LoVo (cell line): Measurements from ENCODE around the gene IGFL2.
"Not testable (repeated sequence)": the region's sequence is repeated elsewhere in the genome, so short reads cannot be mapped to it uniquely, and the experiment has no call there.

Source experiments
- DNase-seq: peaks from one replicate; pipeline ENCODE4 v3.0.0-alpha.2; 2016; ENCODE audit warnings: low spot score

The IGFL2 gene

DNA sequence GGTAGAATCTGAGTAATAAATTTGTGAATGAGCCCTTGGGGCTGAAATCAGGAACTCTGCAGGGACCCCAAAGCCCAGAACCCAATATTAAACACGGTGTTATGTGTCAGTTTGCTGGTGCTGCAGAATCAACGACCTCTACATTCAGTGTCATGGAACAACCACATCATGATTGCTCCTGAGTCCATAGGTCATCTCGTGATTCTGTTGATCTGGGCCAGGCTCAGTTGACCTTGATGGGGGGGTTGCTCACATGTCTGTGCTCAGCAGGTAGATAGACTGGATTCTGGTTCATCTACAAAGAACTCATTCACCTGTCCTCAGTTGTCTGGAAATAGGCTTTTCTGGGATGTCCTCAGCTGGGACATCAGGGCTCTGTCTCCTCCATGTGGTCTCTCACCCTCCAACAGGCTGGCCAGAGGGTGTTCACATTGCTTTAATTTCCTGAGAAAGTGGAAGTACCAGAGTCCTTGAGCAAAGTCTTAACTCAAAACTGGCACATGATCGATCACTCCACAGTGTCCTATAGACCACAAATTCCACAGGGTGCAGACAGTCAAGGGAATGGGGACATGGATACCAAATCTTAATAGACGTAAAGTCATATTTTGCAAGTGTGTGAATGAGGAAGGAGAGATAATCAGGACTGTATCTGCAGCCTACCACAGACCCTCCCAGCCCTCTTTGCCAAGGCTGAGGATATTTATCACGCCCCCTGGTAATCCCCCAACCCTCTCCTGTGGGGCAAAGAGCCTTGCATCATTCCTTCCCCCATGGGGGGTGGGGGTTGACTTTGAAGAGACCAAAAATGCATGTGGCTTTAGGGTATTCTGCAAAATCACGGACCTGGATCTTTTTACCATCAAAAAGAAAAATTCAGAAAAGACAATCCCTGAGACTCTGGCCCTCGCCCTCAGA is 42.2 kb downstream of the IGFL2 start:
- no peak for DNase-seq

DNA sequence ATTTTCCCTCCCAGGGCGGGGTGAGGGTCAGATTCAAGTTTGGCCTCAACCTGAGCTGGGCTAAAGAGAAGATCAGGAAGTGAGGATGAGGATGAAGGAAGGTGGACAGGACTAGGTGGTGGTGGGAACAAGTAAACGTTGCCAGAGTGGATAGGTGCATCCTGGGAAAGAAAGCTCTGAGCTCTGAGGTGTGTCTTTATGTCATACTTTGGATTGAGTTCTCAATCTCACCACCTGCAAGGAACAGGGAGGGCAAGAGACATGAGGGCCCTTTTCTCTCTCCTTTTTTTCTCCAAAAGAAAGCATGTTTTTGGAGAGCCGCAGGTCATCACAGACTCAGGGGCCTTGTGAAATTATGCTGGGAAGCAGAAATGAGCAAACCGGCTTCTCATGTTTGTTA is 43.3 kb downstream of the IGFL2 start:
- no peak for DNase-seq

DNA sequence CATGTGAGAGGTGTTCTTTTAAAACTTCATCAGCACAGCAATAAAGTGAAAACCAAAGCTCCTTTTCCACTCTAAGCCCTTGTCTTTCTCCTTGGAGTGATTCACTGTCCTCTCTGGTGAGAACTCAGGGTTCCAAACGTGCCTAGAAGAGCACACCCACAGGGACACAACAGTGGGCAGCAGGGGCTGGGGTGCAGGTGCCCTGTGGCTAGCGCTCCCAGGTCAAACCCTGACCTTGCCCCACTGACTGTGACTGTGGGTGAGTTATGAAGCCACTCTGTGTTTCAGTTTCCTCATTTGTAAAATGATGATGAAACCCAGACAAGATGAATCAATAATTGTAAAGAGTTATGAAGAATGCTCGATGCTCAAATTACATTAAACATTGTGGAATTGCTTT is 43.9 kb downstream of the IGFL2 start:
- no peak for DNase-seq

DNA sequence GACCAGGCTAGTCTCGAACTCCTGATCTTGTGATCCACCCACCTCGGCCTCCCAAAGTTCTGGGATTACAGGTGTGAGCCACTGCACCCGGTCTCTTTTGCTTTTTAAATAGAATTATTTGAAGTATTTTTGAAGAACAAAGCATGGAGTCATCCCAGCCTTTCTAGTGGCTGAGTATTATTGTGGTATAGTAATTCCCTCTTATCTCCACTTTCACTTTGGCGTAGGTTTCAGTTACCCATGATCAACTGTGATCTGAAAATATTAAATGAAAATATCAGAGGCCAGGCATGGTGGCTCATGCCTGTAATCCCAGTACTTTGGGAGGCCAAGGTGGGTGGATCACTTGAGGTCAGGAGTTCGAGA is 44.6 kb downstream of the IGFL2 start:
- not testable (repeated sequence) for DNase-seq

DNA sequence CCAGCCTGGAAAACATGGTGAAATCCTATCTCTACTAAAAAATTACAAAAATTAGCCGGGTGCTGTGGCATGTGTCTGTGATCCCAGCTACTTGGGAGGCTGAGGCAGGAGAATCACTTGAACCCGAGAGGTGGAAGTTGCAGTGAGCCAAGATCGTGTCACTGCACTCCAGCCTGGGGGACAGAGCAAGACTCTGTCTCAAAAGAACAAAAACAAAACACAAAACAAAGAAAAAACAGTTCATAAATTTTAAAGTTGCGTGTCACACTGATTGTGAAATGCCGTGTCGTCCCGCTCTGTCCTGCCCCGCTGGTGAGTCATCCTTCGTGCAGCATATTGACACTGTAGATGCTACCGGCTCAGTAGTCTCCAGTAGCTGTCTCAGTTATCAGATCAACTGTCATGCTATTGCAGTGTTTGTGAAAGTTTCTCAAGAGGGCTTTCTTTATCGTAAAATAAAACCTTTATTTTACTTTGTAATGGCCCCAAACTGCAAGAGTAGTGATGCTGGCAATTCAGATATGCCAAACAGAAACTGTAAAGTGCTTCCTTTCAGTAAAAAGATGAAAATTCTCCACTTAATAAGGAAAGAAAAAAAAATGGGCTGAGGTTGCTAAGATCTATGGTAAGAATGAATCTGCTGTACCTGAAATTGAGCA is 45.1 kb downstream of the IGFL2 start:
- peak; percentile 84 for DNase-seq

DNA sequence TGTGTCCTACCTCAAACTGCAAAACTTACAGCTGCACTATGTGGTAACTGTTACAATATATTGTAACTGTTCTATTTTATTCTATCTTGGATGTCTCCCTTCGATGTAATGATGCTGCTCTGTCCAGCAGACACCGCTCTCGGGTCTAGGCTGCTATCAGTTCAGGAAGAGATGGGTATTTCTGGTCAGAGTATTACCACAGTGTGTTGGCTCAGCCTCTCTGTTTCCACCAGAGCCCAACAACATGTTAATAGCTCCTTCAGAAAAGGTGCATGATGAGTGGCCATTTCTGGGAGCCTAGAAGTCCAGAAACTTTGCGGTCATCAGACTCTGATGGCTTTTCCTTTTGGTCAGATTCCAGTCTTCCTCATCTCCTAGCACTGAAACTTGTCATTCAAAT is 45.6 kb downstream of the IGFL2 start:
- DNase-seq = no peak

DNA sequence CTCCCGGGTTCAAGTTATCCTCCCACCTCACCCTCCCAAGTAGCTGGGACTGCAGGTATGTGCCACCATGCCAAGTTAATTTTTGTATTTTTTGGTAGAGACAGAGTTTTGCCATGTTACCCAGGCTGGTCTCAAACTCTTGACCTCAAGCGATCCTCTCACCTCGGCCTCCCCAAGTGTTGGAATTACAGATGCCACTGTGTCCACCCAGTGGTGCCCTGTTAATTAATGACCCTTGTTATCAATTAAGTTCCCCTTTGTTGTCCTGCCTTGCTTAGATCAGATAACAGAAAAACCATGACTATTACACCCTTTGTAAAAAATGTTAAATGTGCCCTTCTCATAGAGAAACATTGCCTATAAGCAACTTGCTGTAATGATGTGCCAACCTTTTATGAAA is 47.1 kb downstream of the IGFL2 start:
- DNase-seq = no peak

DNA sequence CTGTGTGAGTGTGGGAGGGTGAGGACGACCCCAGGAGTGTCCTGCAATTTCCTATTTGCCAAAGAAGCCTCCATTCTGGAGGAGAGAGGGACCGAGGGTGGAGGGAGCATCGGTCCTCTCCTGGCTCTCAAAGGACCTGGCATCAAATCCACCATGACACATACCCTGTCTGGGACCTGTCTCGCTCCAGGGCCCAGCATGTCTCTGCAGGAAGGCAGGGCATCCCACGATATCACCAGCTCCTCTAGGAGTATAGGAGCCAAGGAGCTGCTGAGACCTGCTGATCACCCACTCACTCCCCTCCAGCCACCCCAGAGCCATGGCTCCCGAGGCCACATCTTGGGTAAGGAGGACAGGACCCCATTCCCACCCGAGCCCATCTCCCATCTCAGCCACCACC is 47.9 kb downstream of the IGFL2 start:
- not testable (repeated sequence) for DNase-seq

DNA sequence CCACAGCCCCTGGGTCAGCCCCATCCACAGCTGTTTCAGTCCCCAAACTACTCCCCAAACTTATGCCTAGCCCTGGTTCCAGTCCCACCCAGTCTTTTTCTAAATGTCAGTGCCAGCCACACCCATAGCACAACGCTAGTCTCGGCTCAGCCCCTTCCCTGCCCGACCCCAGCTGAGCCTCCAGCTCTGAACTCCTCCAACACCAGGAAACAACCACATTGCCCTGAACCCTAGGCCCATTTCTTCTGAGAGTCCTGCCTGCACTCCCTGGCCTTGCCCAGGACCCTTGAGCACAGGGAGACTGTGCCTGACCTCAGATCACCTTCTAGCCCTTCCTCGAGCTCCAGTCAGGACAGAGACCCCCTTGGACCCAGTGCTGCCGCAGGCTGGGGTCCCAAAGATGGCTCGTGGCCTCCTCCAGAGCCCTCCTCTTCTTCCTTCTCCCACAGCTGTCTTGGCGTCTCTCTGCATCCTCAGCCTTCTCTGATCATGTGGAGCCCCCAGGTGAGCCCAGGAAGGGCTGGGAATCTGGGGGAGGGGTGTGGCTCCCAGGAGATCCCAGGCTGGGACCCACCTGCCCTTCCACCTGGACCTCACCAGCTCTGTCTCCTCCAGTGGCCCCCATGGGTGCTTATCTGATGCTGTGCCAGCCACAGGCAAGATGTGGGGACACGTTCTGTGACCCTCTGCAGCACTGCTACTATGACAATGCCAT is 48.5 kb downstream of the IGFL2 start:
- DNase-seq = no peak

DNA sequence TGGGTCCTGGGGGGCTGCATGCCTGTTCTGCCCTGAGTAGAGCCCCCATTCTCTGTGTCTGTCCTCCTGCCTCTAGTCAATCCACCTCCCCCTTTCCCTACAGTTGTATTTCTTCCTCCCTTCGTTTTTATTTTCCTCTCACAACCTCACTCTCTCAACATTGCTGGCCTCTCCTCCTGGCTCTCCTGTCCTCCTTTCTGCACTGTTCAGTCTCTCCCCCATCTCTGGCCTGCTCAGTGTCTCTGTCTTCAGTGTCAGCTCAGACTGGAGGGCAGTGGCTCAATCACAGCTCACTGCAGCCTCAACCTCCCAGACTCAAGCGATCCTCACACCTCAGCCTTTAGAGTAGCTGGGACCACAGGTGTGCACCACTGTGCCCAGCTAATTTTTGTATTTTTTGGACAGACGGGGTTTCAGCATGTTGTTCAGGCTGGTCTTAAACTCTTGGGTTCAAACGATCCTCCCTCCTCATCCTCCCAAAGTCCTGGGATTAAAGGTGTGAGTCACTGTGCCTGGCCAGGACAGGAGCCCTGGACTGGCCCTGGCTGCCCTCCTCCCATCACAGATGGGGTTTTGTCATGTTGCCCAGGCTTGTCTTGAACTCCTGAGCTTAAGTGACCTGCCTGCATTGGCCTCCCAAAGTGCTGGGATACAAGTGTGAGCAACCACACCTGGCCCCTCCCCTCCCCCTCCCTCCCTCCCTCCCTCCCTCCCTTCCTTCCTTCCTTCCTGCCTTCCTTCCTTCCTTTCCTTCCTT is 49.5 kb downstream of the IGFL2 start:
- DNase-seq = peak; percentile 51

DNA sequence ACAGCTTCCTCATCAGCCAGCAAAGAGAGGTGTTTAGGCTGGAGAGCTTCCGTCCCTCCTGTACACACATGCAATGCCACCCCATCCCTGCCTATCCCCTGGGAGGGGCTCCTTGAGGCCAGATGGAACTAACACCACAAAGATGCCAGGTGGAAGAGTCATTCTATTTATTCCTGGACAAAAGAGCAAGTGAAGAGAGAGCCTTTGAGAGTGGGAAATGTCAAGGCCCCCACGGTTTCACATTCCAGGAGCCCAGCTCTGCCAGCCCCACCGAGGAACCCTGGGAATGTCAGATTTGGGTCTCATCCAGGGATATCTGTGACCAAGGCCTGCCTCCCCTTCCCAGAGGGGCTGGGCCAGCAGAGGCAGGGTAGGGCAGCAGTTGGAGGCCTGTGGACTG is 50.7 kb downstream of the IGFL2 start:
- peak; percentile 74 for DNase-seq

DNA sequence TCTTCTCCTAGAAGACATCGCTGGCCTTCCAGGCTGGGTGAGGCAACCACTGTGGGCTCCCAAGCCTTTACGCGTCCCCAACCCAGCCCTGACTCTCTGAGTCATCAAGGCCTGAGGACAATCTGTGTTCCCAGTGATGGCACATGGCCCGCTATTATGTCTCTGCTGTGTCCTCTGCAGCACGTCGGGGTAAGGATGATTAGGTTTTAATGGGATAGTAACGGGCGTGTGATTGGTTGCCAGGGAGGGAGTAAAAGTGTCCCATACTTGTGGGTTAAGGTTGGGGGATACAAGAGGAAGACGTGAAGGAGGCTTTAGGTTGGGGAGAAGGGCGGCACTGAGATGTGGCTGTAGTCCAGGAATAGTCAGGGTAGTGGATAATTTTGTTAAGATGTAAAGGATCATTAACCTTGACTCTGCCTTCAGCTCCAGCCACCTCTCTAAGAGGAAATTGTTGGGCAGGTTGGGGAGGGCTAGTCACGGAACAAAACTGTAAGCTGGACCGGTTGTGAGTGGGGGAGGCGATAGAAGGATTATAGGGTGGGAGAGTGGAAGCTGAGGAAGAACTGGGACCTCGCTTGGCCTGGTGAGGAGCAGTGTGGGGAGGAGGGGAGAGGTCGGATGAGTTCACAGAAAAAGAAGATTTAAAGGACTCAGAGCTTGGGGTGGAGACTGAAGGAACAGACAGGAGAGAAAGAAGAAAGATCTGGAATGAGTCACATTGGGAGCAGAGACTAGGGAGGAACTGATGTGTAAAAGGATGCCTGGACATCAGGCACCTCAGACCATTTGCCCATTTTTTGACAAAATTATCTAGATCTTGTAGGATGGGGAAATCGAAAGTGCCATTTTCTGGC is 53.6 kb downstream of the IGFL2 start:
- peak; percentile 81 for DNase-seq

DNA sequence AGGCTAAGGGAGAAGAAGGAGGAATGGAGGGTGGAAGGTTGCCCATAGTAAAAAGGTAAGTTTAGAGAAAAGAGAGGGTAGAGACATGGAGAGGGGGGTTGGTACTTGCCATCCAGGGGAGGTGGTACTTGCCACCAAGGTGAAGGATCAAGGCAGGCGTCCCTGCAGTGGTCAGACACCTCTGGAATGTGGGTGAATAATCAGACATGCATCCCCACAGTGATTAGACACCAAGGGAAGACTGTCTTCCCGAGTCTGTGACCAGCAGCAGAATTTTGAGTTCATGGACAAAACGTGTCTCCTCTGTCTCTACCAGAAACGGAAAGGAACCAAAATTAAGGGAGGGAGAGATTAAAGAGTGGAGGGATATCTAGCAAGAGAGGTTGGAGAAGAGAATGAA is 54.4 kb downstream of the IGFL2 start:
- no peak for DNase-seq

DNA sequence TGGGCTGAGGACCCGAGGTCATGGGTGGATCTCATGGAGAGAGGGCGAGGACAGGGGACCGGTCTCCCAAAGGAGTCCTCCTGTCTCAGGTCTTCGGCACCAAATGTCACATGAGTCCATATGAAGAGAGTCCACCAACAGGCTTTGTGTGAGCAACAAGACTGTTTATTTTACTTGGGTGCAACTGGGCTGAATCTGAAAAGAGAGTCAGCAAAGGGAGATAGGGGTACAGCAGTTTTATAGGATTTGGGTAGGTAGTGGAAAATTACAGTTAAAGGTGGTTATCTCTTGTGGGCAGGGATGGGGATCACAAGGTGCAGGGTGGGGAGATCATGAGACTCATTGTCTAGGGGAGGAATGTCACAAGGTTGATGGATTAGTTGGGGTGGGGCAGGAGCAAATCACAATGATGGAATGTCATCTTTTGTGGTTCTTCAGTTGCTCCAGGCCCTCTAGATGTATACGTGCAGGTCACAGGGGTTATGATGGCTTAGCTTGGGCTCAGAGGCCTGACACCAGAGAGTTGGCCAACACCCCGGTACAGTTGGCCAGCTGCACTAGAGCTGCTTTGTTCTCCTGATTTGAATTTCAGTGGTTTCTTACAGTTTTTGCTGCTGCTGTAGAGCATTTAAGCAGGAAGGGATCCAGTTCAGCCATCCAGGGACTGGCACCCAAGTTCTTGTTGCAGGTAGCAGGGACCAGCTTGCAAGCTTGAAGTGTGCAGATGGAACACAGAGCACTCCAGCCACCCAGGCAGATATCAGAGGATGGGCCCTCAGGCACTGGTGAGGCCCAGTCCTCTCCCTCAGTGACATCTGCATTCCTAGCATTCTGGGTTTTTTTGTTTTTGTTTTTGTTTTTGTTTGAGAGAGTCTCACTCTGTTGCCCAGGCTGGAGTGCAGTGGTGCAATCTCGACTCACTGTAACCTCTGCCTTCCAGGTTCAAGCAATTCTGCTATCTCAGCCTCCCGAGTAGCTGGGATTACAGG is 55.1 kb downstream of the IGFL2 start:
- peak; percentile 70 for DNase-seq

DNA sequence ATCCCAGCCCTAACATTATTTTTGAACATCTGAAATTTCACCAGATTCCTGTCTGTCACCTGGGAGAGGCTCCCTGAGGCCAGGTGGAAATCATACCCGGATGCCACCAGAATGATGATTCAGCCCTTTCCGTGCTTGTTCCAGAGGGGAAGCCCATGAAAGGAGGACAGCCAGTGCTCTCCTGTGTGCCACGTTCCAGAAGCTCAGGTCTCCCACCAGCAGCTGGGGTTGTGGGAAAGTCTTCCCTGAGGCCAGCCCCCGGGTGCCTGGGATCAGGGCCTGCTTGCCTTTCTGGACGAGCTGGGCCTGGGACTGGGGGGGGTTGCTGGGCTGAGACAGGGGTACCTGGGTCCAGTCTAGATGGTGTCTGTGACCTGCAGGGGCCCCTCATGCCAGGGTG is 56.0 kb downstream of the IGFL2 start:
- DNase-seq = no peak

DNA sequence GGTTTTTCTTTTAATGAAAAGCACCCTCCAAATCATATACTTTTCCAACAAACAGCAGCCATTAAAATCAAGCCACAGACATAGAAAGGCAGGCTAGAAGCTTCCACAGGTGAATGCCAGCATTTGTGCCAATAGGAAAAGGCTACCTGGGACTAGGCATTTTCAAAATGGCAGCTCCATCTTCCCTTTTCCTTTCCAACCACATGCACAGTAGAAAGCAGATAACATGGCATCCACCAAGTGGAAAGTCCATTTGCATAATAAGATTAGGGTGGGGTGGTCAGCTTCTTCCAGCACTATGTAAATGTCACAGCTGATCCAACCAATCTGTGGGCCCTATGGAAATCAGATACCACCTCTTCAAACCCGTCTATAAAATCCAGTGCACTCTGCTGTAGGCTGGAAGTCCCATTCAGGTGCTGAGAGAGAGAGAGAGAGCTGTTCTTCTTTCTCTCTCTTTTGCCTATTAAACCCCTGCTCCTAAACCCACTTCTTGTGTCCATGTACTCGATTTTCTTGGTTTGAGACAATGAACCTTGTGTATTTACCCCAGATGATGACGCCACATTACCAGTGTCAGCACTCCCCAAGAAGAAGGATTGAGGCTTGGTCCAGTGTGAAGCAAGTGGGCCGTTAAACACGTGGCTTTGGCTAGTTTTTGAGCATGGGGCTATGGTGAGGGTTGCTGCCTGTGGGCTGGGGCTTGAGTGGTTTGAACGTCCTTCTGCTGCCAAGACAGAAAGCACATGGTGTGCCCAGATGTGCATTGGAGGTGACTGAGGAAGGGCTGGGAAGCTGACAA is 57.3 kb downstream of the IGFL2 start:
- DNase-seq = no peak

DNA sequence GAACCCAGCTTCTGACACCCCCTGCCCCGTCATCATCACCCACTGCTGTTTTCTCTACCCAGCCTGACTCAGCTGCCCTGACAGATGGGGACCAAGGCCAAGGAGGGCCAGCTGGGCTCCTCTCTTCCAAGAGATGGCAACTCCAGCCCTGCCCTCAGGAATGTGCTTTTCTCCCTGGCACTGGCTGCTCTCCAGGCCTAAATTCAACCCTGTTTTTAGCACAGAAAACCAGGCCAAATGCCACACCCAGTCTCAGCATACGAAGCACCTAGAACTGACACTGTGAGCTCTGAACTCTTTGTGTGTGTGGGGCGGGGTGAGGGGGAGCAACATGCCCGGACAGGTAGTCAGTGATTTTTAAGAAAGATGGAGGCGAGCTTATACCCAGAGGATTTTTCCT is 58.1 kb downstream of the IGFL2 start:
- peak; percentile 61 for DNase-seq

DNA sequence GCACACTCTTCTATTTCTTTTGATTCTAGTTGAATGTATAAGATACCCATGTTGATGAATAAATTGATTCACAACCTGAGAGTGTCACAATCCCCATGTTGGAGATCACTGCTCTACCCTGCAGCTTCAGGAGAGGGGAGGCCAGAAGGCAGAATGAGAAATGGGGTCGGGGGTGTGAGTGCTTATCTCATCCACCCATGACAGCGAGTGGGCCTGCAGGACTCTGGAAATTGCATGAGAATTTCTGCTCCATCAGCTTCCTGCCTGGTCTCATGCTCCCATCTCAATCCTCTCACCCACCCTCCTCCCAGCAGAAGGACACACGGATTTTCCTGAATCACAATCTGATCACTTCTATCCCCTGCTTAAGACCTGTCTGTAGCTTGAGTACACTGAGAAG is 58.6 kb downstream of the IGFL2 start:
- DNase-seq = no peak

DNA sequence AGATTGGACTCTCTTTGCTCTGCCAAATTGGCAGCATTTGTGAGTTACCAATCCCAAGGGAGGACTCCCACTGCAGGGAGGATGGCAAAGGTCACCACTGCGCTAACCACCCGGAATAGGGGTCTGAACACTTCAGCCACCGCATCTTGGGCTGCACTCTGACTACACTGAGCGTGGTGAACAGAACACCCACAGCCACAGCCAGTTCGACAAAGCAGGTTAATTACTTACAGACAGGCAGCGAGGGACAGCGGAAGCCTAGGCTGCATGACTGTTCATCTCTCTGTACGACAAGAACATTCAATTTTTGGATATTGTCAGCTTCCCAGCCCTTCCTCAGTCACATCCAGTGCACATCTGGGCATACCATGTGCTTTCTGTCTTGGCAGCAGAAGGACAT is 59.8 kb downstream of the IGFL2 start:
- DNase-seq = not testable (repeated sequence)
